HepG2 (cell line): ENCODE data around the gene BIN1. TPM values are rescaled to one million over a fixed set of nuclear protein-coding genes. Genes with fewer than 3 reads are reported as not detected.

Experiments
- PLRG1 ChIP-seq: fragments of 450-650 bp; conservative IDR thresholded peaks from 2 replicates; pipeline ENCODE4 v1.6.1; 2016
- SMC3 ChIP-seq: IDR thresholded peaks from 2 replicates; pipeline ENCODE4 v1.6.1; 2011; ENCODE audit warnings: low read length, improper control_type of control experiment
- TSC22D2 ChIP-seq: sonication (generic); formaldehyde crosslinking; IDR thresholded peaks from 2 replicates; pipeline ENCODE4 v1.5.1; 2020; ENCODE audit warnings: missing genetic modification reagents, mild to moderate bottlenecking, borderline replicate concordance
- XRCC5 ChIP-seq: fragments of 200-400 bp; formaldehyde crosslinking; optimal IDR thresholded peaks from 2 replicates; pipeline ENCODE3; 2017; ENCODE audit warnings: mild to moderate bottlenecking, low read length
- ZFP36 ChIP-seq: fragments of 150-350 bp; IDR thresholded peaks from 2 replicates; pipeline ENCODE4 v1.6.1; 2018; ENCODE audit warnings: borderline replicate concordance, low read length, low read depth; ENCODE audit not compliant: partially characterized antibody
- ZNF160 ChIP-seq: sonication (generic); formaldehyde crosslinking; IDR thresholded peaks from 2 replicates; pipeline ENCODE4 v1.8.0; 2022; ENCODE audit warnings: mild to moderate bottlenecking, inconsistent platforms, missing genetic modification reagents
- ZNF512 ChIP-seq: sonication (generic); formaldehyde crosslinking; IDR thresholded peaks from 2 replicates; pipeline ENCODE4 v1.4.0; 2020; ENCODE audit warnings: mild to moderate bottlenecking, missing genetic modification reagents
- ZNF572 ChIP-seq: sonication (generic); formaldehyde crosslinking; IDR thresholded peaks from 2 replicates; pipeline ENCODE4 v1.5.1; 2020; ENCODE audit warnings: mild to moderate bottlenecking, missing genetic modification reagents
- polyA plus RNA-seq, 8 experiments: library from polyadenylated mRNA; depleted of rRNA in 3 of 8; stranded (reverse) in 7 of 8; unstranded in 1 of 8; fragments of >200 nt; fragmentation: Illumina TruSeq in 4 of 8; extraction: Trizol in 4 of 8; gene quantifications; 2 replicates each; pipeline versions ENCODE4 v1.2.1 to v1.2.3, GENCODE V29; 2011 to 2016; ENCODE audit warnings: low read depth in 4 of 8, missing spikeins in 1 of 8, mixed read lengths in 1 of 8; ENCODE audit not compliant: insufficient read depth in 1 of 8
- total RNA-seq, 5 experiments: library from RNA; depleted of rRNA; stranded (reverse); fragments of >200 nt; fragmentation: Illumina TruSeq; extraction: Trizol; gene quantifications; 2 replicates each; pipeline ENCODE4 v1.2.3, GENCODE V29; 2016; ENCODE audit warnings: low read depth in 1 of 5
- TF ChIP-seq, protein P1 (sequence below): sonication (generic); formaldehyde crosslinking; IDR thresholded peaks from 2 replicates; pipeline ENCODE4 v1.5.0; 2020; ENCODE audit warnings: mild to moderate bottlenecking, missing genetic modification reagents, borderline replicate concordance
- TF ChIP-seq, protein P2 (sequence below): sonication (generic); formaldehyde crosslinking; IDR thresholded peaks from 2 replicates; pipeline ENCODE4 v1.8.0; 2022; ENCODE audit warnings: mild to moderate bottlenecking, missing genetic modification reagents, borderline replicate concordance
- TF ChIP-seq, protein P3 (sequence below): sonication (generic); formaldehyde crosslinking; IDR thresholded peaks from 2 replicates; pipeline ENCODE4 v1.8.0; 2022; ENCODE audit warnings: missing genetic modification reagents, mild to moderate bottlenecking, borderline replicate concordance
- TF ChIP-seq, protein P4 (sequence below): sonication (generic); formaldehyde crosslinking; IDR thresholded peaks from 2 replicates; pipeline ENCODE4 v1.5.0; 2020; ENCODE audit warnings: mild to moderate bottlenecking, missing genetic modification reagents, moderate library complexity
- TF ChIP-seq, protein P5 (sequence below): sonication (generic); formaldehyde crosslinking; IDR thresholded peaks from 2 replicates; pipeline ENCODE4 v1.5.1; 2020; ENCODE audit warnings: mild to moderate bottlenecking, missing genetic modification reagents, moderate library complexity

BIN1 gene
- total and polyA plus RNA-seq, 2 of the 13 experiments (the other 11 are each of a cell fraction or from before 2014, with no cell fraction given), result 0.93 to 1.2 TPM

DNA sequence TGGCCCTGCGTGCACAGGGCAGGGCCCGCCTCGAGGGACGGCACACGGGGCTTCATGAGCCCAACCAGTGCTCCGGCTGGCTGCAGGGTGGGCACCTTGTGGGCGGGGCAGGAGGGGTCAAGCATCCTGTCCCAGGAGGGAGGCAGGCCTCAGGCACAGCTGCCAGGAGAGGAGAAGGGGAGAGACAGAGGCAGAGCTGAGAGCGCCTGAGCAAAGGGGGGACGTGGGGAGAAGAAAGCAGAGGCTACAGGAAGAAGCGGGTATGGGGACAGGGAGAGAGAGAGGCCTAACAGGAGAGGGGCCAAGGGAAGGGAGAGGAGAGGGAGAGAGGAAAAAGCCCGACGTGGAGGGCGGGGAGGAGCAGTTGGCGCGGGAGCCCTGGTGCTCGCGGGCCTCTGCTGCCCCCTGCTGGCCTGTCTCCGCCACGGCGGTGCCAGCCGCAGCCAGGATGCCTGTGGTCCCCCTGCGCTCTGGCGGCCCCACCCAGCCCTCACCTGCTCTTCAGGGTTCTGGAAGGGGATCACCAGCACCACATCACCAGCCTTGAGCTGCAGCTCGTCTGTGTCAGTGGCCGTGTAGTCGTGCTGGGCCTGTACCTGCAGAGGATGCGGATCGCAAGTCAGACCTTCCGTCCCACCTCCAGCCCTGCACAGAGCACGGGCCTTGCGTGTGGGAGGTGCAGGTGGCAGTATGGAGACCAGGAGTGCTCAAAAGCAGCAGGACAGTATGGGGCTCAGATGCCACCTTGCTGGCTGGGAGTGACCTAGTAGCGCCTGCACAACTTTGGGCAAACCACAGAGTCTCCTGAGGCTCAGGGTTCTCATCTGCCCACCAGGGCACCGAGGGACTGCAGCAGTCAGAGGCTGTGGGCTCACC lies 56.8 kb downstream of the BIN1 start (continued):
- TF ChIP-seq, protein P1, sequence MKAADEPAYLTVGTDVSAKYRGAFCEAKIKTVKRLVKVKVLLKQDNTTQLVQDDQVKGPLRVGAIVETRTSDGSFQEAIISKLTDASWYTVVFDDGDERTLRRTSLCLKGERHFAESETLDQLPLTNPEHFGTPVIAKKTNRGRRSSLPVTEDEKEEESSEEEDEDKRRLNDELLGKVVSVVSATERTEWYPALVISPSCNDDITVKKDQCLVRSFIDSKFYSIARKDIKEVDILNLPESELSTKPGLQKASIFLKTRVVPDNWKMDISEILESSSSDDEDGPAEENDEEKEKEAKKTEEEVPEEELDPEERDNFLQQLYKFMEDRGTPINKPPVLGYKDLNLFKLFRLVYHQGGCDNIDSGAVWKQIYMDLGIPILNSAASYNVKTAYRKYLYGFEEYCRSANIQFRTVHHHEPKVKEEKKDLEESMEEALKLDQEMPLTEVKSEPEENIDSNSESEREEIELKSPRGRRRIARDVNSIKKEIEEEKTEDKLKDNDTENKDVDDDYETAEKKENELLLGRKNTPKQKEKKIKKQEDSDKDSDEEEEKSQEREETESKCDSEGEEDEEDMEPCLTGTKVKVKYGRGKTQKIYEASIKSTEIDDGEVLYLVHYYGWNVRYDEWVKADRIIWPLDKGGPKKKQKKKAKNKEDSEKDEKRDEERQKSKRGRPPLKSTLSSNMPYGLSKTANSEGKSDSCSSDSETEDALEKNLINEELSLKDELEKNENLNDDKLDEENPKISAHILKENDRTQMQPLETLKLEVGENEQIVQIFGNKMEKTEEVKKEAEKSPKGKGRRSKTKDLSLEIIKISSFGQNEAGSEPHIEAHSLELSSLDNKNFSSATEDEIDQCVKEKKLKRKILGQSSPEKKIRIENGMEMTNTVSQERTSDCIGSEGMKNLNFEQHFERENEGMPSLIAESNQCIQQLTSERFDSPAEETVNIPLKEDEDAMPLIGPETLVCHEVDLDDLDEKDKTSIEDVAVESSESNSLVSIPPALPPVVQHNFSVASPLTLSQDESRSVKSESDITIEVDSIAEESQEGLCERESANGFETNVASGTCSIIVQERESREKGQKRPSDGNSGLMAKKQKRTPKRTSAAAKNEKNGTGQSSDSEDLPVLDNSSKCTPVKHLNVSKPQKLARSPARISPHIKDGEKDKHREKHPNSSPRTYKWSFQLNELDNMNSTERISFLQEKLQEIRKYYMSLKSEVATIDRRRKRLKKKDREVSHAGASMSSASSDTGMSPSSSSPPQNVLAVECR (CRISPR knock-in tag), result 0 out of 2 replicates have a peak, but pooled peaks have one; percentile 27
- TF ChIP-seq SMC3 (peak; percentile 26; the same call in 1 of the 2 replicates), ZNF160 (CRISPR knock-in tag) (0 out of 2 replicates have a peak, but pooled peaks have one; percentile 44), ZNF512 (peak; percentile 82; the same call in 1 of the 2 replicates), ZNF572 (no peak), PLRG1 (no peak), ZFP36 (no peak), TSC22D2 (CRISPR knock-in tag) (no peak), XRCC5 (peak; percentile 40)
- TF ChIP-seq, protein P2, sequence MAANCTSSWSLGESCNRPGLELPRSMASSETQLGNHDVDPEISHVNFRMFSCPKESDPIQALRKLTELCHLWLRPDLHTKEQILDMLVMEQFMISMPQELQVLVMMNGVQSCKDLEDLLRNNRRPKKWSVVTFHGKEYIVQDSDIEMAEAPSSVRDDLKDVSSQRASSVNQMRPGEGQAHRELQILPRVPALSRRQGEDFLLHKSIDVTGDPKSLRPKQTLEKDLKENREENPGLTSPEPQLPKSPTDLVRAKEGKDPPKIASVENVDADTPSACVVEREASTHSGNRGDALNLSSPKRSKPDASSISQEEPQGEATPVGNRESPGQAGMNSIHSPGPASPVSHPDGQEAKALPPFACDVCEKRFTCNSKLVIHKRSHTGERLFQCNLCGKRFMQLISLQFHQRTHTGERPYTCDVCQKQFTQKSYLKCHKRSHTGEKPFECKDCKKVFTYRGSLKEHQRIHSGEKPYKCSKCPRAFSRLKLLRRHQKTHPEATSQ (CRISPR knock-in tag), result no peak
- TF ChIP-seq, protein P3, sequence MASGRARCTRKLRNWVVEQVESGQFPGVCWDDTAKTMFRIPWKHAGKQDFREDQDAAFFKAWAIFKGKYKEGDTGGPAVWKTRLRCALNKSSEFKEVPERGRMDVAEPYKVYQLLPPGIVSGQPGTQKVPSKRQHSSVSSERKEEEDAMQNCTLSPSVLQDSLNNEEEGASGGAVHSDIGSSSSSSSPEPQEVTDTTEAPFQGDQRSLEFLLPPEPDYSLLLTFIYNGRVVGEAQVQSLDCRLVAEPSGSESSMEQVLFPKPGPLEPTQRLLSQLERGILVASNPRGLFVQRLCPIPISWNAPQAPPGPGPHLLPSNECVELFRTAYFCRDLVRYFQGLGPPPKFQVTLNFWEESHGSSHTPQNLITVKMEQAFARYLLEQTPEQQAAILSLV, result peak; percentile 65; the same call in 1 of the 2 replicates
- TF ChIP-seq, protein P4, sequence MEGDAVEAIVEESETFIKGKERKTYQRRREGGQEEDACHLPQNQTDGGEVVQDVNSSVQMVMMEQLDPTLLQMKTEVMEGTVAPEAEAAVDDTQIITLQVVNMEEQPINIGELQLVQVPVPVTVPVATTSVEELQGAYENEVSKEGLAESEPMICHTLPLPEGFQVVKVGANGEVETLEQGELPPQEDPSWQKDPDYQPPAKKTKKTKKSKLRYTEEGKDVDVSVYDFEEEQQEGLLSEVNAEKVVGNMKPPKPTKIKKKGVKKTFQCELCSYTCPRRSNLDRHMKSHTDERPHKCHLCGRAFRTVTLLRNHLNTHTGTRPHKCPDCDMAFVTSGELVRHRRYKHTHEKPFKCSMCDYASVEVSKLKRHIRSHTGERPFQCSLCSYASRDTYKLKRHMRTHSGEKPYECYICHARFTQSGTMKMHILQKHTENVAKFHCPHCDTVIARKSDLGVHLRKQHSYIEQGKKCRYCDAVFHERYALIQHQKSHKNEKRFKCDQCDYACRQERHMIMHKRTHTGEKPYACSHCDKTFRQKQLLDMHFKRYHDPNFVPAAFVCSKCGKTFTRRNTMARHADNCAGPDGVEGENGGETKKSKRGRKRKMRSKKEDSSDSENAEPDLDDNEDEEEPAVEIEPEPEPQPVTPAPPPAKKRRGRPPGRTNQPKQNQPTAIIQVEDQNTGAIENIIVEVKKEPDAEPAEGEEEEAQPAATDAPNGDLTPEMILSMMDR, result peak; percentile 99
- TF ChIP-seq, protein P5, sequence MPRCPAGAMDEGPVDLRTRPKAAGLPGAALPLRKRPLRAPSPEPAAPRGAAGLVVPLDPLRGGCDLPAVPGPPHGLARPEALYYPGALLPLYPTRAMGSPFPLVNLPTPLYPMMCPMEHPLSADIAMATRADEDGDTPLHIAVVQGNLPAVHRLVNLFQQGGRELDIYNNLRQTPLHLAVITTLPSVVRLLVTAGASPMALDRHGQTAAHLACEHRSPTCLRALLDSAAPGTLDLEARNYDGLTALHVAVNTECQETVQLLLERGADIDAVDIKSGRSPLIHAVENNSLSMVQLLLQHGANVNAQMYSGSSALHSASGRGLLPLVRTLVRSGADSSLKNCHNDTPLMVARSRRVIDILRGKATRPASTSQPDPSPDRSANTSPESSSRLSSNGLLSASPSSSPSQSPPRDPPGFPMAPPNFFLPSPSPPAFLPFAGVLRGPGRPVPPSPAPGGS (CRISPR knock-in tag), result 0 out of 2 replicates have a peak, but pooled peaks have one; percentile 67
